K562 (cell line): ENCODE results near the gene PHOSPHO1. TPM values are rescaled to one million over a fixed set of nuclear protein-coding genes. Genes with fewer than 3 reads are reported as not detected.

Source experiments
- BCL6 ChIP-seq: fragments of 250-450 bp; sonication (Bioruptor Pico); IDR thresholded peaks from 2 replicates; pipeline ENCODE4 v1.4.0; 2020
- E2F1 ChIP-seq: sonication (generic); formaldehyde crosslinking; IDR thresholded peaks from 2 replicates; pipeline ENCODE4 v1.8.1; 2023; ENCODE audit warnings: mild to moderate bottlenecking, missing genetic modification reagents, moderate library complexity
- EGR1 ChIP-seq: fragments of 450-650 bp; conservative IDR thresholded peaks from 2 replicates; pipeline ENCODE4 v1.6.1; 2017; ENCODE audit warnings: mild to moderate bottlenecking
- ELF4 ChIP-seq: fragments of 450-650 bp; formaldehyde crosslinking; IDR thresholded peaks from 2 replicates; pipeline ENCODE4 v1.4.0; 2022; ENCODE audit warnings: missing genetic modification characterization
- FOXA3 ChIP-seq, 2 experiments: fragments of 450-650 bp in 1 of 2; sonication (generic) in 1 of 2; formaldehyde crosslinking; IDR thresholded peaks in 1 of 2; conservative IDR thresholded peaks in 1 of 2; 2 replicates each; pipeline versions ENCODE4 v1.4.0 to v1.8.0; 2020 to 2022; ENCODE audit warnings: mild to moderate bottlenecking in 2 of 2, missing genetic modification reagents in 1 of 2
- KDM1A ChIP-seq, 2 experiments: fragments of 450-650 bp; IDR thresholded peaks; 2 replicates each; pipeline ENCODE4 v1.6.1; 2016; ENCODE audit warnings: mild to moderate bottlenecking in 2 of 2
- KDM4B ChIP-seq, 2 experiments: fragments of 450-650 bp in 1 of 2; sonication (generic) in 1 of 2; IDR thresholded peaks; 2 replicates each; pipeline ENCODE4 v1.6.1; 2016 to 2017; ENCODE audit warnings: borderline replicate concordance in 2 of 2, antibody characterized with exemption in 1 of 2, low read depth in 1 of 2, mild to moderate bottlenecking in 1 of 2
- KLF16 ChIP-seq: IDR thresholded peaks from 2 replicates; pipeline ENCODE4 v1.6.1; 2016; ENCODE audit warnings: antibody characterized with exemption
- MTA1 ChIP-seq: fragments of 450-650 bp; IDR thresholded peaks from 2 replicates; pipeline ENCODE4 v1.6.1; 2017; ENCODE audit warnings: borderline replicate concordance
- NELFE ChIP-seq: IDR thresholded peaks from 2 replicates; pipeline ENCODE4 v1.6.1; 2011; ENCODE audit warnings: mild to moderate bottlenecking; ENCODE audit not compliant: insufficient read depth, insufficient read length
- SNIP1 ChIP-seq: fragments of 450-650 bp; IDR thresholded peaks from 2 replicates; pipeline ENCODE4 v1.7.1; 2017; ENCODE audit warnings: low read depth, mild to moderate bottlenecking
- SUPT5H ChIP-seq: fragments of 450-650 bp; IDR thresholded peaks from 2 replicates; pipeline ENCODE4 v1.6.1; 2016
- ZBTB17 ChIP-seq: fragments of 450-650 bp; formaldehyde crosslinking; IDR thresholded peaks from 2 replicates; pipeline ENCODE4 v1.4.0; 2020; ENCODE audit warnings: mild to moderate bottlenecking
- ZNF121 ChIP-seq: sonication (generic); formaldehyde crosslinking; conservative IDR thresholded peaks from 2 replicates; pipeline ENCODE4 v1.8.0; 2022; ENCODE audit warnings: missing genetic modification reagents
- ZNF165 ChIP-seq: fragments of 250-450 bp; sonication (Bioruptor Pico); IDR thresholded peaks from 2 replicates; pipeline ENCODE4 v1.4.0; 2020; ENCODE audit warnings: borderline replicate concordance
- ZNF263 ChIP-seq: sonication (generic); formaldehyde crosslinking; IDR thresholded peaks from 2 replicates; pipeline ENCODE4 v1.8.0; 2022; ENCODE audit warnings: mild to moderate bottlenecking, missing genetic modification reagents, borderline replicate concordance
- ZNF592 ChIP-seq: fragments of 450-650 bp; IDR thresholded peaks from 2 replicates; pipeline ENCODE4 v1.6.1; 2017; ENCODE audit warnings: antibody characterized with exemption, mild to moderate bottlenecking
- polyA plus RNA-seq, 8 experiments: library from polyadenylated mRNA; depleted of rRNA in 4 of 8; stranded (reverse) in 5 of 8; unstranded in 3 of 8; fragments of >200 nt; fragmentation: Nextera tagmentation in 2 of 8; fragmentation: Illumina TruSeq in 1 of 8; extraction: Ambion mirVana in 2 of 8; extraction: Trizol in 1 of 8; gene quantifications; 2 replicates each; pipeline versions ENCODE4 v1.2.1 to v1.2.3, GENCODE V29; 2011 to 2014; ENCODE audit warnings: inconsistent platforms in 1 of 8, missing spikeins in 1 of 8
- total RNA-seq, 7 experiments: library from RNA; depleted of rRNA in 6 of 7; stranded (reverse); fragments of >200 nt in 6 of 7; fragmentation: Illumina TruSeq in 2 of 7; extraction: Trizol in 2 of 7; gene quantifications; 2 replicates each; pipeline versions ENCODE4 v1.2.1 to v1.2.3, GENCODE V29; 2011 to 2021; ENCODE audit warnings: low replicate concordance in 1 of 7
- TF ChIP-seq, protein P1 (sequence below): fragments of 250-450 bp; sonication (Bioruptor Pico); IDR thresholded peaks from 2 replicates; pipeline ENCODE4 v1.5.1; 2021; ENCODE audit warnings: mild to moderate bottlenecking

Gene PHOSPHO1
- total and polyA plus RNA-seq, 9 of the 15 experiments (the other 6 are each of a cell fraction or from before 2014, with no cell fraction given) = 0.06 to 0.07 TPM; not detected in 7

- TF ChIP-seq ZNF592 = peak; percentile 77
- no peak for TF ChIP-seq ZNF165
- no peak for TF ChIP-seq ZBTB17 (CRISPR knock-in tag)
- no peak for TF ChIP-seq NELFE
- TF ChIP-seq, protein P1, sequence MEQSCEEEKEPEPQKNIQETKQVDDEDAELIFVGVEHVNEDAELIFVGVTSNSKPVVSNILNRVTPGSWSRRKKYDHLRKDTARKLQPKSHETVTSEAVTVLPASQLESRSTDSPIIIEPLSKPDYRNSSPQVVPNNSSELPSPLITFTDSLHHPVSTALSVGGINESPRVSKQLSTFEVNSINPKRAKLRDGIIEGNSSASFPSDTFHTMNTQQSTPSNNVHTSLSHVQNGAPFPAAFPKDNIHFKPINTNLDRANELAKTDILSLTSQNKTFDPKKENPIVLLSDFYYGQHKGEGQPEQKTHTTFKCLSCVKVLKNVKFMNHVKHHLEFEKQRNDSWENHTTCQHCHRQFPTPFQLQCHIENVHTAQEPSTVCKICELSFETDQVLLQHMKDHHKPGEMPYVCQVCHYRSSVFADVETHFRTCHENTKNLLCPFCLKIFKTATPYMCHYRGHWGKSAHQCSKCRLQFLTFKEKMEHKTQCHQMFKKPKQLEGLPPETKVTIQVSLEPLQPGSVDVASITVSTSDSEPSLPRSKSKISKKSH (CRISPR knock-in tag) = no peak
- no peak for TF ChIP-seq ELF4 (CRISPR knock-in tag)
- peak; percentile 89; the same call in 1 of the 2 replicates for TF ChIP-seq E2F1 (CRISPR knock-in tag)
- peak; percentile 26 to 32; a peak in 2 of 4 replicates for TF ChIP-seq KDM1A (IDR thresholded peaks at IDR 0.05)
- peak; percentile 64 for TF ChIP-seq SUPT5H
- peak; percentile 55; the same call in 1 of the 2 replicates for TF ChIP-seq KLF16
- no peak; a peak in 1 of 4 replicates for TF ChIP-seq KDM4B (IDR thresholded peaks at IDR 0.05; ENCODE audit: borderline replicate concordance in 2 of 2, low read depth in 1 of 2)
- peak; percentile 14; the same call in 1 of the 2 replicates for TF ChIP-seq ZNF263 (CRISPR knock-in tag)
- TF ChIP-seq BCL6 = no peak
- TF ChIP-seq EGR1 = 0 out of 2 replicates have a peak, but pooled peaks have one; percentile 13
- peak; percentile 81; the same call in 1 of the 2 replicates for TF ChIP-seq MTA1
- no peak for TF ChIP-seq SNIP1
- TF ChIP-seq FOXA3 (CRISPR knock-in tag; conservative IDR thresholded peaks at IDR 0.05 in 1 of 2, IDR thresholded peaks at IDR 0.05 in 1 of 2) = no peak
- peak; percentile 27; the same call in 1 of the 2 replicates for TF ChIP-seq ZNF121 (CRISPR knock-in tag)
These were observed 38.5 kb downstream of the PHOSPHO1 start (continued) for GRCh38 chr17:49191917-49192741.
